Measurements from ENCODE around the gene RAET1G.
A peak's percentile ranks its signal among the peaks of the same experiment; 100 is the strongest.
"Not testable (repeated sequence)": the region's sequence is repeated elsewhere in the genome, so short reads cannot be mapped to it uniquely, and the experiment has no call there.

RAET1G gene

DNA sequence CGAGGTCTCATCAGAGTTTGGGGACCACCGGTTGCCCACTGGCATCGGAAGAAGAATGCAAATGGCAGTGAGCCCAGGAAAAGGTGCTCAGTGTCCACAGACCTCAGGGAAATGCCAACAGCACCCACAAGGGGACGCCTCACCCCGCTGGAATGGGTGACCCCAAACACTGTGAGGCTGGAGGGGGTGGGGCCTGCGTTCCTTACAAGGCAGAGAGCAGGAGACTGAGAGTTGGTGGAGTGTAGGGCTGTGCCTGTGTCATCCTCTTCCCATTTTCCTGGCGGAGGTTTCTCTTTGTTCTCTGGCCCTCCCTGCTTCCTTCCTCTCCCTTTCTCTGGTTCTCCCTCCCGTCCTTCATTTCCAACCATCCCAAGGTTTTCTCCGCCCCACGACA is 31.0 kb upstream of the RAET1G start:
- not testable (repeated sequence) for DNase-seq

DNA sequence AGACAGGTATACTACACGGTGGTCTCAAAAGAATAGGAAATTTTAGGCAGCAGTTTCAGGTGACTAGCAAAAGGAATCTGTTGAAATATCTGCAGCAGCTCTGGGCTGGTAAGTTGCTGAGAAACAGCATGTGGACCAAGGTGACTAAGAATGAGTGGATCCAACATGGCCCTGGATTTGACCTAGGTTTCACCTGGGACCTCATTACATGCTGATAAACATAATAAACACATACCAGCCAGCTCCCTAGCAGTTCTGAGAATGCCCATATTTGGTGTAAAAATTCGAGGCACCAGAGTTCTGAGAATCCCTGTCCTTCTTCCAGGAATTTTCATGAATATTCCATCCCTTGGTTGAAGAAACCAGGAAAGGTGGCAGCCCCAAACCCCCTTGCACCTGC is 30.5 kb upstream of the RAET1G start:
- DNase-seq = not testable (repeated sequence)

DNA sequence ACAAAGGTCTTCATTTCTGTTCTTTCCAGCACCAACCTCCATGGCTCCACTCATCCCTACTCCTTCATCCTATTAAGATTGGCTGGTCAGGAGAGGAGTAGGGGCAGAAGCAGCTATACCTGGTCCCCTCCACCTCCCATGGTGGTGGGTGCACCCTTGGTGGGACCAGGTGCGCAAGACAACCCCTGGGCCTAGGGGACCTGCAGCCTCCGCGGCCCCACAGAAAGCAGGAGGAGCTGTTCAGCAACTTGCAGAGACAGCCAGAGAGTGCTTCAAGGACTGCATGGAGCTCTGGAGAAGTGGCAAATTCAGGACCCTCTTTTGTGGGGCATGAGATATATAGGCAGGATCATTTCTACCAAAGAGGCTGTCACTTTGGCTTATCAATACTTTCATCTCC is 28.7 kb upstream of the RAET1G start:
- no peak for DNase-seq

DNA sequence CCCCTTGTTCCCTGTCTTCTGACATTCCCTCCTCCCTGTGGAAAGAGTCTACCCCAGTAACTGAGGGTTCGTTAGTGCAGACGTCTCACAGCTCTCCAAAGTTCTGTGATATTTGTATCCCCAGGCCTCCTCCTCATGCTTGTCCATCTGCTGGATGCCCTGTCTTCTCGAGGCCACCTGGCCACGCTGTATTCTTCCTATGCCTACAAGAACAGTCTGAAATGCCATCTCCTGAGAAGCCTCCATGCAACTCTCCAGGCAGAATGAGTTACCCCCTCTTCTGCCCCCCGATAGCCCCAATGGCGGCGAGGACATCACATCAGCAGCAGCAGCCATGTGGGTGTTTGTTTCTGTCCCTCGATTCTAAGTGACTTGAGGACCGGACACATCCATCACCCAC is 28.2 kb upstream of the RAET1G start:
- DNase-seq = no peak

DNA sequence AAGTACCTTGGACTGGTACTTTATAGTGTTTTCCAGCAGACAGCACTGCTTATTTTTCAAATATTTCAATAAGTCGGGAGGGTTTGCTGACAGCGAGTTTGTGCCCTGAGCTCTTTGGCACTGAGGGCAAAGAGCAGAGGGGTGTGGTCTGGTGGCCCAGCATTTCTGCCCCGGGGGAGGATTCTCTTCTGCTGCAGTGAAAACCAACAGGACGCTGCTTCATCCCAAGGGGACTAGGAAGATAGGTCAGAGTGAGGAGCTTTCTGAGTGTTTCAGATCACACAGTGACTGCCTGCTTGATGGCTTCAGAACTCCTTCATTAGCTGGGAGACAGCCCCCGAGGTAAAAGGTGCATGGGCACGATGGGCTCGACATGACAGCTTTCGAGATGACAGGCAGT is 27.5 kb upstream of the RAET1G start:
- DNase-seq = no peak

DNA sequence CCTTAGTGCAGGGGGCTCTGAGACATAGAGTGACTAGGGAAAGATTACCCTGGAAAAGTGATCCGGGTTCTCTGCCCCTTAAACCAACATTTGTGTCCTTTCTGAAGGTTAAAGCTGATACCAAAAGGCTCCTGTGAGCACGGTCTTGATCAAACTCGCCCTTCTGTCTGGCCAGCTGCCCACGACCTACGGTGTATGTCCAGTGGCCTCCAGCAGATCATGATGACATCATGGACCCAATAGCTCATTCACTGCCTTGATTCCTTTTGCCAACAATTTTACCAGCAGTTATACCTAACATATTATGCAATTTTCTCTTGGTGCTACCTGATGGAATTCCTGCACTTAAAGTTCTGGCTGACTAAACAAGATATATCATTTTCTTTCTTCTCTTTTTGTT is 25.7 kb upstream of the RAET1G start:
- no peak for DNase-seq

DNA sequence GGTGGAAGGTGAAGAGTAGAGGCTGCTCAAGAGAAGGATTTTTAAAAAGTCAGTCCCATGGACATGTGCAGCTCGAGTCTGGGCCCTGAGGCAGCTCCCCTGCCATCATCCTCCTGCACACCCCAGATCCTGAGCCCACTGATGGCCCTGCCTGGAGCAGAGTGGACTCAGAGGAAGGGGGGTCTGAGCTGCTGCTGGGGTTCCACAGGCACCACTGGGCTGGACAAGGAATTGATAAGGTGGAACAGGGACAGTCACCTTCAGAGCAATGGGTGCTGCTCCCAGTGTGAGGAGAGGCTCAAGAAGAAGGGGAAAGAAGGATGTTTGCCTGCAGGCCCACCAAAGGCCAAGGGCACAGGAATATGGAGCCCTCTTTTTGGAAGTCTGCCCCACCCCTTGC is 25.1 kb upstream of the RAET1G start:
- no peak for DNase-seq

DNA sequence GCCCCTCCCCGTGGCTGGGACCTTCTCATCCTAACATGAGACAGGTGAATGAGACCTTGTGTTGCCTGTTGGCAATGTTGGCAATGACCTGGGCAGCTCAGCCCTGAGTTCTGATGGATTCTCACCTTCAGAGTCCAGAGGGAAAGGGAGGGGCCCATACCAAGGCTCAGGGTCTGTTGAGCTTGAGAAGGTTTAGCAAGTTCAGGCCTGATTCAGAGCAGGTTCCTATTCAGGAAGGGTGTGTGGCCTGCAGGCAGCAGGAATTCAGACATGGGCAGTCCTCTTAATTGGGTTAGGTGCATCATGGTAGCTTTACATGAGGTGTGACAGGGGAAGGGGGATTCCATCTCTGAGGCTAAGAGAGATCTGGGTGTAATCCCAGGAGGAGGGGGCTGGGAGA is 24.6 kb upstream of the RAET1G start:
- DNase-seq = not testable (repeated sequence)

DNA sequence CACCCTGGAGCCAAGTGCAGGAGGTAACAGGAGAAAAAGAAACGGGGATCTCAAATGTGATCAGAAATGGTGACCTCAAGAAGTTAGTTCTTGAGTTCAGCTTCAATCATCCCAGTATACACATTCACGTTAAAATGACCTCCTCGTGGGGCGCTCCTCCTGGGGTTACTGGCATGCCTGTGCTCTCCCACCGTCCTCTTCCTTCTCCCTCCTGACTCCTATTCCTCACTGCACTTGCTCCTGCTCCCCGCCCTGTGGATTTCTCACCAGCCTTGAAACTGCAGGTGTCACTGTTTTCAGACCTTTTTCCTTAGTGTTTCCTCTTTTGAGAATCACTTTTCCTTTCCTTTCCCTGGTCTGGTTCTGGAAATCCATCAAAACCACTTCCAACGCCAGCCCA is 23.7 kb upstream of the RAET1G start:
- DNase-seq = not testable (repeated sequence)

DNA sequence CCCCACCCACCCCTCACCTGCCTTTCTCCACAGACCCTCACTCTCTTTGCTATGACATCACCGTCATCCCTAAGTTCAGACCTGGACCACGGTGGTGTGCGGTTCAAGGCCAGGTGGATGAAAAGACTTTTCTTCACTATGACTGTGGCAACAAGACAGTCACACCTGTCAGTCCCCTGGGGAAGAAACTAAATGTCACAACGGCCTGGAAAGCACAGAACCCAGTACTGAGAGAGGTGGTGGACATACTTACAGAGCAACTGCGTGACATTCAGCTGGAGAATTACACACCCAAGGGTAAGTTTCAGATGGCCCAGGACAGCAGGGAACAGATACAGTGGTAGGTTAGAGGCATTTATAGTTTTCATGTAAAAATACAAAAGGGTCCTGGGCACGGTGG is 22.4 kb upstream of the RAET1G start:
- not testable (repeated sequence) for DNase-seq

DNA sequence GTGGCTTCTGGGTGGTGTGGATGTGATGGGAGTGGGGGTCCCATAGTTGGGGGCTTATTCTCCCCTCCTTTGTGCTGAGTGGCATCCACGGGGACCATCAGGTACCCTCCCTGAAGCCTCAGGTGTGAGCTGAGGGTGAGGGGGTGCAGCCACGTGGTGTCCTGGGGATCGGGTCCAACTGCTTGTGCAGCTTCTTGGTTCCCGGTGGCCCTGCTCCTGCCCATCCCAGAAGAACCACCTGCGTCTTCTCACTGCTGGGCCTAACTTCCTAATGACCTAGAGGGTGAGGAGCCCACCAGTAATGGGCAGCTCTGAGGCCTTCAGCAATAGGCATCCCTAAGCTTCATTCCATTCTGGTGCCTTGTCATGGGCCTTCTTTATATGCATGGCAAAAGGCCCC is 20.4 kb upstream of the RAET1G start:
- not testable (repeated sequence) for DNase-seq

DNA sequence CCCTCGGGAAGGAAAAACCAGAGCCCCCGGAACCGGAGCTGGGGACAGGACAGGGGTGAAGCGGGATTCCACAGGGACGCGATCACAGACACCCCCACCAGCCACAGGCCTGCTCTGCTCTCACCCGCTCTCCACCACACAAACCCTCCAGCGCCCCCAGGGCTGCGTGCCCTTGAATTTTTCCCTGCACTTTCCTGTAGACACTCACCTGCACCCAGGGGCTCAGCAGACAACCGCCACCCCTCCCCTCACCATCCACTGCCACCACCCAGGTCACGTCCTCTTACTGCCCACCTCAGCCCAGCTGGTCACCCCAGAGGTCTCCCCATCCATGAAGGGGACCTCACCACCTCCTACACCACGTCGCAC is 19.5 kb upstream of the RAET1G start:
- DNase-seq = no peak

DNA sequence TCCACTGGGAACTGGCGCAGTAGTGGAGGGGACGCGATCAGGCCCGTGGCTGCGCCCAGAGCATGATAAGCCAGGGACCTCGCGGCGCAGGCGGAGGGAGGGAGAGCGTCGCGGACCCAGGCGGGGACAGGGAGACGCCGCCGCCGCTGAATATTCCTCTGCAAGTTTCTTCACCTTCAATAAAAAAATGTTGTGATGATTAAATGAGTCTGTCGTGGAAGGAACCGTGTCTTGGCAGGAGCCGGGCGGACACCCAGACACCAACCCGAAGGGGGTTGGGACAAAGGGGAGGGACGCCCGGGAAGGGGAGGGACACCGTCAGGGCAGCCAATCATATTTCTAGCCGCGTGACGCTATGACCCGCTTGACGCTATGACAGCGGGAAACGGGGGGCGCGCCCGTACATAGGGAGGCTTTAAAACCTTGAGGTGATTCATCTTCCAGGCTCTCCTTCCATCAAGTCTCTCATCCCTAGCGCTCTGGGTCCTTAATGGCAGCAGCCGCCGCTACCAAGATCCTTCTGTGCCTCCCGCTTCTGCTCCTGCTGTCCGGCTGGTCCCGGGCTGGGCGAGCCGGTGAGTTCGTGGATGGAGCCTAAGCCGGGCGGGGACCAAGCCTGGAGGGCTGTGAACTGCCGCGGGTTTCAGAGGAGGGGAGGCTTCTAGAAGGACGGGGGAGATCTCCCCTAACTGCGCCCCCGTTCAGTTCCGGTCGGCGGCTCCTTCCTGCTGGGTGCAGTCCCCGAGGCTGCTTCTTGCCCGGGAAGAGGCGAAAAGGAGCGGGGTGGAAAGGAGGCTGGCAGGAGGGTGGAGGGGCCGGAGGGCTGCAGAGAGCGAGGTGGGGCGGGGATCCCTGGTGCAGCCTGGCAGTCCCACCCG is 18.9 kb upstream of the RAET1G start, which contains the start of gene ULBP2:
Gene ULBP2 (plus strand): TSS at position 432 of the 878 bp plus-strand sequence. CDS start 59 bp downstream, at position 491.
- peak; percentile 86 for DNase-seq

DNA sequence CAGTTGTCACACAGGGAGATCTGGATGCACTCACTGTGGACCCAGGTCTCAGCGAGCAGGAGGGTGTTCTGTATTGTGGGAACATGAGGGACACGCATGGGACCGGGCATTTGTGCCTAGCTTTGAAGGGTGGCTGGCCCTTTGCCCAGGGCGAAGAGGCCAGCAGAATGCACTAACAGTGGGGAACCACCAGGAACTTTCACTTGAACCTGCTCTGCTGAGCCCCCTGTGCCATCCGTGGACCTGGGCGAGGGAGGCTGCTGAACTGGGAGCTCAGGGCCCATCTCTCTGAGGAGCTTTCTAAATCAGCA is 17.7 kb upstream of the RAET1G start:
- no peak for DNase-seq

DNA sequence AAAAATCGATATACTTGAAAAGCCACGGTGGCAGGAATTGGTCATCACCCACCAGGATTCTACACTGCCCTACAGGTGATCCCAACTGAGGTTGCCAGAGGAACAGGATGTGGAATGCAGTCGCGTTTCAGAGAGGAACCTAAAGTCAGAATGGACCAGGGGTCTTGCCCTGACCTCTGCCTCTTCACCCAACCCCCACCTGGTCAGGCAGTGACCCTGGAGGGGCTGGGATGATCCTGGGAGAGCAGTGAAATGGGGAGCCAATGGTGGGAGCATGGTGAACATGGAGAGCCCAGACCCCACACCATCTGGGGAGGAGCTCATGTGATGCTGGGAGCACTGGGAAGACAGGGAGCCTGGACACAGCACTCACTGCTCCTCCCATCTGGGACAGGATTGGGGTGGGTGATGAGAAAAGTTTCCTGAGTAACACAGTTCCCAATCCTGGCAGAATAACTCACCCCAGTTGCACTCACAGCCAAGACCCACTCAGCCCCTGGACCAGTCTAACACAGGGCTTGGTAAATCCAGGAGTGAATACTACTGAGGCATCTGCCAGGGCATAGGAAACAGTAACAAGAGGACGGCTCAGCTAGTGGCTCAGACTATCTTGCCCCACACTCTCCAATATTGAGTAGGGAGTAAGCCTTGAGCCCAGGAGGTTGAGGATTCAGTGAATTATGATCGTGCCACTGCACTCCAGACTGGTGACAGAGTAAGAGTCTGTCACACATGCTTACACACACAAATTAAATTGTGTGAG is 17.2 kb upstream of the RAET1G start:
- no peak for DNase-seq

DNA sequence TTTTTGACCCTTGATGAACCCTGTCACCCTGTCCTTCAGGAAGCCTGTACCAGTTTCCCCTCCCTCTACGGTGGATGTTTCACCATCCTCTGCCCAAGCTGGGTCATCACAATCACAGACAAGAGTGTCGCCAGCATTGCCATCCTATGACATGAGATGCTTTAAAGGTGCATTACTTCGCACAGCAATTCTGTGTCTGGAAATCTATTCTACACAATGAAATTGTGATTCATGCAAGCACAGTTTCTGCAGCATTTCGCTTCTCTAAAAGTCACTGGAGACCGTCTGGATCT is 16.4 kb upstream of the RAET1G start:
- no peak for DNase-seq

DNA sequence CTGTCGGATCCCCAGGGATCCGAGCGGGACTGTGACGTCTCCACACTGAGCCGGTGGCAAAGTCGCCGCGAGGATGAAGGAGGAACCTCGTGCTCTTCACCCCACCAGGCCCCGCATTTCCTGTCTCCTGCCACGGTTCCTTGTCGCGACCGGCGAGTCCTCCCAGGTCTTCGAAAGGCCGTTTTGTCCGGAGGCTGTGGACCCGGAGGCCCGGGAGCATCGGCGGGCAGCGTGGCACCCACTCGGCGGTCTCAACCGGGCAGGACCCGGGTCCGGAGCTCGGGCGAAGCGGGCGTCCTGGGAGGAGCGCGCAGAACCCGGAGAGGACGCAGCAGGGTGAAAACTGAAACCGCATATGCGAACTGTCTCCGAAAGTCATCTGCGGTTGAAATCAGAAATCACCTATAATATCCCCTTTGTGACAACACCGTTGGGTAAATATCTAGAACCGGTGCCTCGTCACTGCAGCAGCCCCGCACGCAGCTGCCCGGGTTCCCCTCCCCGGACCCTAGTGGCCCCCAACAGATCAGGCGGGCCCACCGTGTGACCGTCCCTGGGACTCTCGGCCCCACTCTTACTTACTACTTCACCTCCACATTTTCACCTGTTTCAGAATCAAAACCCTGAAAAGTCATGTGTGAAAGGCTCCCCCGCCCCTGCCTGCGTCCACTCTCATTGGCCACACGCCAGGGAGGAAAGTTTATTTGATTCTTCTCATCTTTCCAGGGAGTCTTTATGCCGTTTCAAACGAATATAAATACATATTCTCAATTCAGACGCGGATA is 15.8 kb upstream of the RAET1G start:
- no peak for DNase-seq

DNA sequence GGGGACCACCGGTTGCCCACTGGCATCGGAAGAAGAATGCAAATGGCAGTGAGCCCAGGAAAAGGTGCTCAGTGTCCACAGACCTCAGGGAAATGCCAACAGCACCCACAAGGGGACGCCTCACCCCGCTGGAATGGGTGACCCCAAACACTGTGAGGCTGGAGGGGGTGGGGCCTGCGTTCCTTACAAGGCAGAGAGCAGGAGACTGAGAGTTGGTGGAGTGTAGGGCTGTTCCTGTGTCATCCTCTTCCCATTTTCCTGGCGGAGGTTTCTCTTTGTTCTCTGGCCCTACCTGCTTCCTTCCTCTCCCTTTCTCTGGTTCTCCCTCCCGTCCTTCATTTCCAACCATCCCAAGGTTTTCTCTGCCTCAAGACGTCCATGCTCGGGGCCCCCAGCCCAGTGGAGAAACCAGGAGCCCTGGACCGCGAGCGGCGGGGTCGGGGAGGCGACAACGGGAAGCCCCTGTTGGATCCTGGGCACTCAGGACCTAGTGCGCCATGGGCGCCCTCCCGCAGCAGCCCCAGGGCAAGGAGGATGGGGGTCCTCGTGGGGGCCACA is 15.2 kb upstream of the RAET1G start:
- DNase-seq = not testable (repeated sequence)

DNA sequence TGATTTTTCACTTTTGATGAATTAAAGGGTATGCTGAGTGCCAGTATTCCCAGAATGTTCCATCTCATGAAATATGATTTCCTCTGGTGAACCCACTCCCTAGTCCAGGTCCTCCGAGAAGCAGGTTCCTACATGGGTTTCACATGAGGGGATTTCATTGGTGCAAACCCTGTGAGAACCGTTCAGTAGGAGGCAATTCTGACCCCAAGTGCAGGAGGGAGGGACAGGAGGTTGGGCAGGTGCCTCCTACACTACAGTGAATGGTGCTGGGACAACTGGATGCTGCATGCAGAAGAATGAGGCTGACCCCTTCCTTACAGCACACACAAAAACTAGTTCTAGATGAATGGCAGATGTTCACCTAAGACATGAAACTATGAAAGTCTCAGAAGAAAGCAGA is 13.8 kb upstream of the RAET1G start:
- DNase-seq = no peak

DNA sequence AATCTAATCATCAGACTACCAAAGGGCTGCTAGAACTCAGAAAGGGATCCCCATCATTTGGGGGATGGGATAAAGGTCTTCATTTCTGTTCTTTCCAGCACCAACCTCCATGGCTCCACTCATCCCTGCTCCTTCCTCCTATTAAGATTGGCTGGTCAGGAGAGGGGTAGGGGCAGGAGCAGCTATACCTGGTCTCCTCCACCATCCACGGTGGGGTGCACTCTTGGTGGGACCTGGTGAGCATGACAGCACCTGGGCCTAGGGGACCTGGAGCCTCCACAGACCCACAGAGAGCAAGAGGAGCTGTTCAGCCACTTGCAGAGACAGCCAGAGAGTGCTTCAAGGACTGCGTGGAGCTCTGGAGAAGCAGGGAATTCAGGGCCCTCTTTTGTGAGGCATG is 12.7 kb upstream of the RAET1G start:
- no peak for DNase-seq

DNA sequence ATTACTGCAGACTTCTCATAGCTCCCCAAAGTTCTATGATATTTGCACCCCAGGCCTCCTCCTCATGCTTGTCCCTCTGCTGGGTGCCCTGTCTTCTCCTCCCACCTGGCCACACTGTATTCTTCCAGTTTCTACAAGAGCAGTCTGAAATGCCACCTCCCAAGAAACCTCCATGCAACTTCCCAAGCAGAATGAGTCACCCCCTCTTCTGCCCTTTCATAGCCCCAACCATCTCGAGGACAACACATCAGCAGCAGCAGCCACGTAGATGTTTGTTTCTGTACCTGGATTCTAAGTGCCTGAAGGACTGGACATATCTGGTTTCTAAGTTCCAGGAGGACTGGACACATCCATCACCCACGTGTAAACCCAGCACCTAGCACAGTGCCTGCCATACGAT is 12.3 kb upstream of the RAET1G start:
- no peak for DNase-seq

DNA sequence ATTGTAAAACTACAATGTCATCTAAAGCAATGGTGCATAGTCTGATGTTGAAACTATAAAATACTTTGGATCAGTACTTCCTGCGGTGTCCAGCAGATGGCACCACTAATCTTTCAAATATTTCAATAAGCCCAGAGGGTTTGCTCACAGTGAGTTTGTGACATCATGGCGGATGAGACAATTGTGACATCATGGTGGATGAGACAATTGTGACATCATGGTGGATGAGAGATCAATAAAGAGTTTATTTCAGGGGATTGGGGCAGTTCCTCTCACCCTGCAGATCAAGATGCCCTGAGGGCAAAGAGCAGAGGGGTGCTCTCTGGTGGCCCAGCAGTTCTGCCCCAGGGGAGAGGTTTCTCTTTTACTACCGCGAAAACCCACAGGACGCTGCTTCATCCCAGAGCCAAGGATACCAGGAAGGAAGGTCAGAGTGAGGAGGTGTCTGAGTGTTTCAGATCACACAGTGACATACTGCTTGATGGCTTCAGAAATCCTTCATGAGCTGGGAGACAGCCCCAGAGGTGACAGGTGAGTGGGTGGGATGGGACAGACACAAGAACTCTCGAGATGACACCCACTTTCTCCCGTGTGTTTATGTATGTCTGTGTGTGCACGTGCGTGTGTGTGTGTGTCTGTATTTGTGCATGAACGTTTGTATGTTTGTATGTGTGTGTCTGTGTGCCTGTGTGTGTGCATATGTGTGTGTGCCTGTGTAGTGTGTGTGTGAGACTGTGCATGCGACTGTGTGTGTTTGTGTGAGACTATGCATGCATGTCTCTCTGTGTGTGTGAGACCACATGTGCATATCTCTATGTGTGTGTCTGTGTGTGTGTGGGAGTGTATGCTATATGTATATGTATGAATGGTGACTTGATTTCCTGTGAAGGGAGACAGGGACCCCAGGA is 11.6 kb upstream of the RAET1G start:
- DNase-seq = peak; percentile 69
